ENCODE data around the gene TNIP2.

GRCh38 chr4:2754848-2755819 lies 1.0 kb downstream of the TNIP2 start:
- no peak for TF ChIP-seq TAF7 (optimal IDR thresholded peaks at IDR 0.05; ENCODE audit: borderline replicate concordance, low read depth, low read length)
- TF ChIP-seq POLR2AphosphoS5 (IDR thresholded peaks at IDR 0.05; ENCODE audit: low read depth, low read length): no peak
- TF ChIP-seq CTCF (IDR thresholded peaks at IDR 0.05; ENCODE audit: control extremely low read depth in 1 of 3, insufficient read depth in 1 of 3, low read depth in 1 of 3, low read length in 3 of 3): no peak
- TF ChIP-seq CBX8 (IDR thresholded peaks at IDR 0.05; ENCODE audit: borderline replicate concordance, low read depth, low read length): no peak
- no peak for TF ChIP-seq ATF2 (IDR thresholded peaks at IDR 0.05; ENCODE audit: low read length)
- TF ChIP-seq SP1 (IDR thresholded peaks at IDR 0.05; ENCODE audit: low read depth, low read length): no peak
- no peak for TF ChIP-seq MAX (IDR thresholded peaks at IDR 0.05)
- no peak for TF ChIP-seq USF2 (IDR thresholded peaks at IDR 0.05; ENCODE audit: low read length)
- TF ChIP-seq POLR2A (IDR thresholded peaks at IDR 0.05; ENCODE audit: control extremely low read depth in 1 of 2, low read depth in 2 of 2, low read length in 2 of 2): no peak
- no peak for TF ChIP-seq EZH2 (IDR thresholded peaks at IDR 0.05; ENCODE audit: low read depth, low read length, severe bottlenecking)
- TF ChIP-seq HDAC6 (IDR thresholded peaks at IDR 0.05; ENCODE audit: low read depth, low read length): no peak
- no peak for TF ChIP-seq ATF3 (IDR thresholded peaks at IDR 0.05; ENCODE audit: insufficient read depth, low read depth, low read length)
- TF ChIP-seq EGR1 (IDR thresholded peaks at IDR 0.05; ENCODE audit: borderline replicate concordance, low read depth, low read length): no peak
